G401.6 (cell line): ENCODE measurements around the gene PPM1H.
A peak's percentile ranks its signal among the peaks of the same experiment; 100 is the strongest.
"Not testable (repeated sequence)": the region's sequence is repeated elsewhere in the genome, so short reads cannot be mapped to it uniquely, and the experiment has no call there.

Source experiments
- FAIRE-seq: peaks from 2 replicates; lab custom pipeline; 2012; peaks lifted over from hg19 to GRCh38; lab: Jason Lieb, UNC

PPM1H gene

GRCh38 chr12:62934799-62935674 is at the start of gene PPM1H:
PPM1H (minus strand) TSS chr12:62935150; CDS start chr12:62934736, 414 bp downstream.
- FAIRE-seq: peak; percentile 92

DNA sequence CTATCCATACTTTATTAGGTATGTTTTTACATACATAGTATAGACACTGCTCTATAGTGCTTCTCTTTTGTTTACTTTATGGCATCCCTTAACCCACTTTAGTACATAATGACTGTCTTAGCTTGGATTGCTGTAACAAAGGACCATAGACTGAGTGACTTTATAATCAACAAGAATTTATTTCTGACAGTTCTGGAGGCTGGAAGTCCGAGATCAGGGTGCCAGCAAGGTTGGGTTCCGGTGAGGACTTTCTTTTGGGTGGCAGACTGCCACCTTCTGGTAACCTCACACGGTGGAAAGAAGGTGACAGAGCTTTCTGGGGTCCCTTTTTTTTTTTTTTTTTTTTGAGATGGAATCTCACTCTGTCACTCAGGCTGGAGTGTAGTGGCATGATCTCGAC is 48.6 kb upstream of the PPM1H start:
- FAIRE-seq: peak; percentile 33

DNA sequence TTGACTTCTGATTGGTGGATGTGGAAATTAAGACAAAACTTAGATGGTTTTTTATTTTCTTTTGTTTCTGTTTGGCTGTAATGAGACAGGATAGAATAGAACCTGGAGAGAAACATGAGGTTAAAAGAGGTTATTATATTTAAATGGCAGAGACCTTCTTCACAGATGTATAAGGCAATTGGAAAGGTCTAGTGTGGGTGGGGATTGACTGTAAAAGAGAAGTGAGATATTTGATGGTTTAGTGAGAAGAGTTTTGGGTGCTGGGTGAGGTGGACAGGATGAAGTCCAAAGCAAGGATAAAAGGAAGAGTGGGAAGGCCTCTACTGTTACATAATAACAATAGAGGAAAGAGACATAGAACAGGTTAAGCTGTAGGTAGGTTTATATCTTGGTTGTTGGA is 43.8 kb upstream of the PPM1H start:
- FAIRE-seq: no peak

DNA sequence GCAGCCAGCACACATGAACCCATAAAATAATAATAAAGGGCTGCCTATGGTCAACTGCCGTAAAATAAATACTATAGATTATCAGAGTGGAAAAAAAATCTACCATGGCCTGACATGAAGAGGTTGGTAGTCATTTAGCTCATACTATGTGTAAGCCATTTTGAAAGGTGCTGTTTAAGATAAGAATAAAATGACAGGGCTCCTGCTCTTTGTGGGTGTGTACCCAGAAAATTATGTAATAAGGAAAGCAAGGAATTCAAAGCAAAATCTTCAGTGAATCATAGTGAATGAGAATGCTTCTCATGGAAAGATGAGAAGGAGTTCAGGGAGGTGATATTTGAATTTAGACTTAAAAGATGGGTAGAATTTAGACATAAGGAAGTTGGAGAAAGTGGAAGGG is 42.9 kb upstream of the PPM1H start:
- FAIRE-seq: no peak

DNA sequence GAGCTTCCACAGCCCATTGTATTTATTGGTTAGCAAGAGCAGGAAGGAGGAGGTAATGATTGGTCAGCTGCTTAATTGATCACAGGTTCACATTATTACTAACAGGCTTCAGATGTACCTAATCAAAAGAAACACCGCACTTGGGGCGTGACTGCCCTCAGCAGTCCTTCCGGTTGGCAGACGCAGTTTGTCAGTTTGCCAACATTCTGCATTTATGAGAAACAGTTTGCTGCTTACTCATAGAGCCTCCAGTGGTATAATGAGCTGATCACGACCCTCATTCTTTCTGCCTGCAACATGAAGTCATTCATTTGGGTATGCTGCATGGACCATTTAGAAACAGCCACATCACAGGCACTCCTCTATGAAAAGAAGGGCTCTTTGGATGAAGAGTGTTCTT is 42.5 kb upstream of the PPM1H start:
- no peak for FAIRE-seq

GRCh38 chr12:62976110-62976662 is 41.2 kb upstream of the PPM1H start:
- no peak for FAIRE-seq

DNA sequence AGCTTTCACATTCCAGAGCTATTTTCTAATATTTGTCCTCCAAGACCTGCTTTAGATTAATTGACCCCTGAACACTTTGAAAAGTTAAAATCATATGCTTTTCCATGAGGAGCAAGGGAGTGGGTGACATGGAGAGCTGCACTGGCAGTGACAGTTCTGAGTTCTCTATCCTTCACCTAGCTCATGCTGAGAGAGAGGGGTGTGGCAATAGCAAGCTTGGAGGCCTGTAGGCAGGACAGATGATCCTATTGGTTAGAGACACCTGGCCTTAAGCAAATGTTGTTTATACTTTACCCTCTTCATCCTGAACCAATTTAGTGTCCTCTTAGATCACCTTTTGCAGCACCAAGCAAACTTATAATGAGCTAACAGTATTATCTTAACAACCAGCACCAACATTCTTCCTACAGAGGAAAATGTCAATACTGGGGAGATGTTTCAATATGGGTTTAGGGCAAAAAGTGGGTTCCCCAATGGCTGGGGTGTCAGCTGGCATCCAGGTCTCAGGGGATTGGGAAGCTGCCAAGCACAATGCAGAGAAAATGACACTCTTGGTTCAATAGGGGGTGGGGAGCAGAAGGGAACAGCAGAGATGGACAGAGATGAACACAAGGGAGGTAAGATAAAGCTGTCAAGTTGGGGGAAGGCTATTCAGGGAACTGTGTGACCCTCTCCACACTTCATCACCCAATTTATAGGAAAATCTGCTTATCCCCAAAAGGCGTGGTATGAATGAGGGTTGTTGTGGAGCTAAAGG is 37.0 kb upstream of the PPM1H start:
- no peak for FAIRE-seq

DNA sequence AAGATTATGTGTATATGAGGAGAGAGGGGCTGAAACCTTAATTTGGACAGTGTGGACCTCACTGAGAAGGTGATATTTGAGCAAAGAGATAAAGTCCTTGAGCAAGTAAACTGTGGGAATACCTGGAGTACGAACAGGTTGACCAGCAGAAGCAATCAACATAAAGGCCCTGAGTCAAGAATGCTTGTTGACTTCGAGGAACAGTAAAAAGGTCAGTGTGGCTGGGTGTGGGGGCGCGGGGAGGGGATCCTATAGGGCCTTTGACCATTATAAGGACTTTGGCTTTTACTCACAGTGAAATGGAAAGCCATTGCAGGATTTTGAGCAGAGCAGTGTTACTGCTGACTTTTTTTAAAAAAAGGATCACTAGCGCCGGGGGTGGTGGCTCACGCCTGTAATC is 34.7 kb upstream of the PPM1H start:
- FAIRE-seq: no peak

- FAIRE-seq: no peak
These were observed 32.8 kb upstream of the PPM1H start for GRCh38 chr12:62967701-62968100.

- no peak for FAIRE-seq
These were observed 32.1 kb upstream of the PPM1H start for GRCh38 chr12:62966990-62967506.

- FAIRE-seq: not testable (repeated sequence)
These were observed 31.6 kb upstream of the PPM1H start for GRCh38 chr12:62966446-62966989.

- not testable (repeated sequence) for FAIRE-seq
These were observed 30.8 kb upstream of the PPM1H start for GRCh38 chr12:62965700-62966099.

- not testable (repeated sequence) for FAIRE-seq
These were observed 30.3 kb upstream of the PPM1H start for GRCh38 chr12:62965242-62965641.

DNA sequence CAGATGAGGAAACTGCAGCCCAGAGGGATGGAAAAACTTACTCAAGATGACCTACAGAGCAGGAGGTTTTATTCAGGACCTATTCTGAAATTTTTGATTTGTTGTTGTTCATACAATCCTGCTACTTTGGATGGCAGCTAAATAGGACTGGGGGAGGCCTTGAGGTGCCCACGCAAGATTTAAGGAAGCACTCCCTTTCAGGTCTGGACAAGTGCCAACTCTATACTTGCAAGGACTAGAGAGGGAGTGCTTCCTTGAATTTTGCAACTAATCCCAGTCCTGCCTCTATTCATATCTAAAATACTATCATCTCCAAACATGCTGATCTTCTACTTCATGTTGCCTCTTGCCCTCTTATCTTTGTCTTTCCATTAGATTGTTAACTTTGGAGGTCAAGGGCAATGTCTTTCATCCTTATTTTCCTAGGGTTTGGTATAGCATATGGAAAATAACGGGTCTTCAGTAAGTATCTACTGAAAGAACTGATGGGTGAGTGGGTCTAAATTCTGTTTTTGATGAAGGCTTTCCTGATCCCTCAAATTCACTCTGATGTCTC is 28.6 kb upstream of the PPM1H start:
- no peak for FAIRE-seq

DNA sequence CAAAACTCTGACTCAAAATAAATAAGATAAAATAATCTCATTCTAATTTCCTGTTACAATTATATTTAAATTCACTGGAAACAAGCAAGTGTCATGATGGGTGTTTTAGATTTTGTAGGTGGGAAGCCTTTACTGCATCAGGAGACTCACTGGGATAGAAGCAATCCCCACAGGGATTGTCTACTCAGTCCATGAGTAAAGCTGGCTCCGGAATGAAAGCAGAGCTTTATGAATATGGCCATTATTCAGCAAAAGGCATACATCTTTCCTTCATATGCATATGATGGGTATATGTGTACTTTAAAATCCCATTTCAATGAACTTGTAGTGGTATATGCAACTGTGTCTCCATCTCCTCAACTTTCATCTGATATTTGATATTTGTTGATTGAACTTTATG is 25.4 kb upstream of the PPM1H start:
- FAIRE-seq: no peak

DNA sequence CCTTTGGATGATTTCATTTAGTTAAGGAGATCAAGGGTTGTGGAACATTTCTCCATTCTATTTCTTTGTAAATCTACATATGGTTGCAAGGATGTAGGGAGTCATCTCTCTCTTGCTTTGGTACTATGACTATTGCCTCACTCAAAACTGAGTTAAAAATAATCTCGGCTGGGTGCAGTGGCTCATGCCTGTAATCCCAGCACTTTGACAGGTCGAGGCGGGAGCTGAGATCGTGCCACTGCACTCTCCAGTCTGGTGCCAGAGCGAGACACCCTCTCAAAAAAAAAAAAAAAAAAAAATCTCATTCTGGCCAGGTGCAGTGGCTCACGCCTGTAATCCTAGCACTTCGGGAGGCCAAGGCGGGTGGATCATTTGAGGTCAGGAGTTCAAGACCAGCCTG is 24.8 kb upstream of the PPM1H start:
- no peak for FAIRE-seq

DNA sequence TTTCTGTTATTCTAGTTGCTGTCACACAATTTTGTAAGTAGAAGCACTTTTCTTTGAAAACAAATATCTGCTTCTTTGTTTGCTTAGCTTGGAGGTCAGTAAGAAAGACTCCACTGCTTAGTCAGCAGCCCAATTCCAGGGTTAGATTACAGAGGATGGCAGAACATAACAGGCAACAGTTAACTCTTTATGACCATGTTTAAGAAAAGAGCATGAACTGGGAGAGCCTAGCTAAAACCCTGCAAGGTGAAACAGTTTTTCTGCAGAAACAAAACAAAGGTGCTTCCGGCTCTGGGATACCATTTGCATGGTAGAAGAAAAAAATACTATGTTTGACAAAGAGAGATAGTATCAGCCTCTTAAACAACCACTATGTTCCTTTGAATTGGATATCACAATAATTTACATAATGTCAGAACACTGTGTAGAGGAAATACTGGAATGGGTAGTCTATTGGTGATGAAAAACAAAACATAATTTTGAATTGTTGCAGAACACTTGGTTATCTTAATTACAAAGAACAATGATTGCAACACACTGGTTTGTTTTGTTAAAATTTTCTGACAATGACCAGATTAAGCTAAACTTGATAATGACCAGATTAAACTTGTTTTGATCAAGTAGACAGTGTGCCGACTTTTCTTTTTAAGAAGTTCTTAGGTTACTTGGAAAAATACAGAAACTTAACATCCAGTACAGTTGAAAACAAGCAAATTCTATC is 22.4 kb upstream of the PPM1H start:
- no peak for FAIRE-seq

GRCh38 chr12:62955678-62956077 is 20.7 kb upstream of the PPM1H start:
- FAIRE-seq: no peak

GRCh38 chr12:62950317-62950716 is 15.4 kb upstream of the PPM1H start:
- no peak for FAIRE-seq

DNA sequence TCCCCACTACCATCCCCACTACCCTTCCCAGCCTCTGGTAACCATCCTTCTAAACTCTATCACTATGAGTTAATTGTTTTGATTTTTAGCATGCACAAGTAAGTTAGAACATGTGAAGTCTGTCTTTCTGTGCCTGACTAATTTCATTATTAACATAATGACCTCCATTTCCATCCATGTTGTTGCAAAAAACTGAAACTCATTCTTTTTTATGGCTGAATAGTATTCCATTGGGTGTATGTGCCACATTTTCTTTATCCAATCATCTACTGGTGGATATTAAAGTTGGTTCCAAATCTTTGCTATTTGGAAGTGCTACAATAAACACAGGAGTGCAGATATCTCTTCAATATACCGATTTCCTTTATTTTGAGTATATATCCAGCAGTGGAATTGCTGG is 13.2 kb upstream of the PPM1H start:
- FAIRE-seq: no peak

GRCh38 chr12:62947364-62947763 is 12.4 kb upstream of the PPM1H start:
- FAIRE-seq: no peak
